ENCODE data around the gene TMEM106C. TPM values are rescaled to one million over a fixed set of nuclear protein-coding genes. Genes with fewer than 3 reads are reported as not detected.

The TMEM106C gene
- total and polyA plus RNA-seq, 2 of the 13 experiments (the other 11 are each of a cell fraction or from before 2014, with no cell fraction given) = 132 to 192 TPM

- TF ChIP-seq, protein P1, sequence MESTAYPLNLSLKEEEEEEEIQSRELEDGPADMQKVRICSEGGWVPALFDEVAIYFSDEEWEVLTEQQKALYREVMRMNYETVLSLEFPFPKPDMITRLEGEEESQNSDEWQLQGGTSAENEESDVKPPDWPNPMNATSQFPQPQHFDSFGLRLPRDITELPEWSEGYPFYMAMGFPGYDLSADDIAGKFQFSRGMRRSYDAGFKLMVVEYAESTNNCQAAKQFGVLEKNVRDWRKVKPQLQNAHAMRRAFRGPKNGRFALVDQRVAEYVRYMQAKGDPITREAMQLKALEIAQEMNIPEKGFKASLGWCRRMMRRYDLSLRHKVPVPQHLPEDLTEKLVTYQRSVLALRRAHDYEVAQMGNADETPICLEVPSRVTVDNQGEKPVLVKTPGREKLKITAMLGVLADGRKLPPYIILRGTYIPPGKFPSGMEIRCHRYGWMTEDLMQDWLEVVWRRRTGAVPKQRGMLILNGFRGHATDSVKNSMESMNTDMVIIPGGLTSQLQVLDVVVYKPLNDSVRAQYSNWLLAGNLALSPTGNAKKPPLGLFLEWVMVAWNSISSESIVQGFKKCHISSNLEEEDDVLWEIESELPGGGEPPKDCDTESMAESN (CRISPR knock-in tag; conservative IDR thresholded peaks at IDR 0.05) = peak; percentile 82
- TF ChIP-seq GZF1 (CRISPR knock-in tag; IDR thresholded peaks at IDR 0.05) (no peak), CENPBD1 (CRISPR knock-in tag; IDR thresholded peaks at IDR 0.05; ENCODE audit: borderline replicate concordance, low read depth) (no peak), TAF15 (IDR thresholded peaks at IDR 0.05; ENCODE audit: low read depth, low read length, poor library complexity, severe bottlenecking) (no peak), ATF7-NPFF (CRISPR knock-in tag; IDR thresholded peaks at IDR 0.05; ENCODE audit: low read depth) (peak; percentile 92), THAP9 (CRISPR knock-in tag; IDR thresholded peaks at IDR 0.05; ENCODE audit: borderline replicate concordance) (peak; percentile 51; the same call in 1 of the 2 replicates), MNT (IDR thresholded peaks at IDR 0.05) (no peak), NFRKB (IDR thresholded peaks at IDR 0.05) (no peak), TFE3 (CRISPR knock-in tag; IDR thresholded peaks at IDR 0.05) (0 out of 2 replicates have a peak, but pooled peaks have one; percentile 21)
- TF ChIP-seq, protein P2, sequence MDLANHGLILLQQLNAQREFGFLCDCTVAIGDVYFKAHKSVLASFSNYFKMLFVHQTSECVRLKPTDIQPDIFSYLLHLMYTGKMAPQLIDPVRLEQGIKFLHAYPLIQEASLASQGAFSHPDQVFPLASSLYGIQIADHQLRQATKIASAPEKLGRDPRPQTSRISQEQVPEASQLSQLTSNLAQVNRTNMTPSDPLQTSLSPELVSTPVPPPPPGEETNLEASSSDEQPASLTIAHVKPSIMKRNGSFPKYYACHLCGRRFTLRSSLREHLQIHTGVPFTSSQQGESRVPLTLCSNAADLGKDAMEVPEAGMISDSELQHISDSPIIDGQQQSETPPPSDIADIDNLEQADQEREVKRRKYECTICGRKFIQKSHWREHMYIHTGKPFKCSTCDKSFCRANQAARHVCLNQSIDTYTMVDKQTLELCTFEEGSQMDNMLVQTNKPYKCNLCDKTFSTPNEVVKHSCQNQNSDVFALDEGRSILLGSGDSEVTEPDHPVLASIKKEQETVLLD (CRISPR knock-in tag; IDR thresholded peaks at IDR 0.05; ENCODE audit: low read depth) = 0 out of 2 replicates have a peak, but pooled peaks have one; percentile 31
These were observed at the start of gene TMEM106C (continued) for GRCh38 chr12:47963340-47964040.

All from HepG2 (cell line).